NCI-H82 (cell line): Measurements from ENCODE around the gene C12orf60.

Experiments
- DNase-seq: peaks from one replicate; lab custom pipeline; 2025; lab: John Stamatoyannopoulos, UW

C12orf60 gene

DNA sequence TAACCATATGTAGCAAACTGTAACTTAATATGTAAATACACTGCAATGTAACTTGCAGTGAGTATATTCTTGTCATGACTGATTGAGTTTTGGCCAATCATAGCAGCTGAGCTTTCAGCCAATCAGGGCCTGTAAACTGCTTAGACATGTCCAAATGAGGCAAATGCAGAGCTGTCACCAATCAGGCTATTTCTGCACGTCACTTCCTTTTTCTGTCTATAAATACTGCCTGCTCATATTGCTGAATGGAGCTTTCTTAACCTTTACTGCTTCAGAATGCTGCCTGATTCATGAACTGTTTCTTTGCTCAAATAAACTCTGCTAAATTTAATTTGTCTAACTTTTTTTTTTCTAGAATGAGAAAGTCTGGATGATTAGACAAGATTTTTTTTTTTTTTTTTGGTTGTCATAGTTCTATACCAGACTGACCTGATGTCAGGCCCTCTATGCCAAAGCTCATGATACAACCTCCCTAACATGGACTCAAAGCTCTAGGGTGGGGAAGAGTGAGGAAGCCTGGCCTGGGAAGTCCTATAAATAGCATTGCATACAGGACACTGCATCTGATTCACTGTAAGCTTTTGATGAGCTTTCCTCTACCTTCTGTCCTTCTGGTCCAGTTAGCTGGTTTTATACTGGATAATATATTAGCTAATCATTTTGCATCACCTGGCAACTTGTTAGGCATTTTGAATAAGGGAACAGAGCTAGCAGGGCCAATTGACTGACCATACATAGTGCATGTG lies 70.1 kb downstream of the C12orf60 start:
- peak; percentile 78 for DNase-seq
